CMK (cell line): ENCODE results near the gene CBLB.
A peak's percentile ranks its signal among the peaks of the same experiment; 100 is the strongest.
"Not testable (repeated sequence)": the region's sequence is repeated elsewhere in the genome, so short reads cannot be mapped to it uniquely, and the experiment has no call there.

Experiments
- DNase-seq: peaks from one replicate; pipeline ENCODE4 v3.0.0-alpha.2; 2010; ENCODE audit warnings: low read depth

CBLB gene

GRCh38 chr3:105816833-105817232 is 52.0 kb downstream of the CBLB start:
- no peak for DNase-seq

DNA sequence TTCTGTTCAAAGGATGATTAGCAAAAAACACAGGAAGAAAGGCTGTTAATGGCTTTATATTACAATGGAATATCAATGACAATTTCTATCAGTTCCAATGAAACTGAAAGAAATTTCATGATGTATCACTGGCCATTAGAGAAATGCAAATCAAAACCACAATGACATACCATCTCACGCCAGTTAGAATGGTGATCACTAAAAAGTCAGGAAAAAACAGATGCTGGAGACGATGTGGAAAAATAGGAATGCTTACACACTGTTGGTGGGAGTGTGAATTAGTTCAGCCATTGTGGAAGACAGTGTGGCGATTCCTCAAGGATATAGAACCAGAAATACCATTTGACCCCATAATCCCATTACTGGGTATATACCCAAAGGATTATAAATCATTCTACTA is 53.5 kb downstream of the CBLB start:
- not testable (repeated sequence) for DNase-seq

DNA sequence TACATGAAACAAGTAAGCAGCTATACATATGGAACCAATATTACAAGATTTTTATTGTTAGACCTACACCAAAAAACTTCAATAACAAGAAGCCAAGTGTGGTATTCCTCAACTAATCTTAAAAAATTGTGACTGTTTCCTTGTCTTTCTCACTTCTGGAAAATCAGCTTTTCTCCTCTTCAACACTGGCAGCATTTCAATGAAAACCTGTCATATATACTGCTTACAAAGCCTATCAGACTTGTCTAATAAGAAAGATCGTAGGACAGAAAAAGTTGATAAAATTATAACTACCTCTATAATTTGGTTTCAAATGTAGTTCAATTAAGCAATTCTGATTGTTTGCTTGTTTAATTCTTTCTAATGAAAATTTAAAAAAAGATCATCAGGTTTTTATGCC is 55.1 kb downstream of the CBLB start:
- no peak for DNase-seq

GRCh38 chr3:105812194-105812586 is 56.6 kb downstream of the CBLB start:
- no peak for DNase-seq

GRCh38 chr3:105811518-105812193 is 57.2 kb downstream of the CBLB start:
- no peak for DNase-seq

DNA sequence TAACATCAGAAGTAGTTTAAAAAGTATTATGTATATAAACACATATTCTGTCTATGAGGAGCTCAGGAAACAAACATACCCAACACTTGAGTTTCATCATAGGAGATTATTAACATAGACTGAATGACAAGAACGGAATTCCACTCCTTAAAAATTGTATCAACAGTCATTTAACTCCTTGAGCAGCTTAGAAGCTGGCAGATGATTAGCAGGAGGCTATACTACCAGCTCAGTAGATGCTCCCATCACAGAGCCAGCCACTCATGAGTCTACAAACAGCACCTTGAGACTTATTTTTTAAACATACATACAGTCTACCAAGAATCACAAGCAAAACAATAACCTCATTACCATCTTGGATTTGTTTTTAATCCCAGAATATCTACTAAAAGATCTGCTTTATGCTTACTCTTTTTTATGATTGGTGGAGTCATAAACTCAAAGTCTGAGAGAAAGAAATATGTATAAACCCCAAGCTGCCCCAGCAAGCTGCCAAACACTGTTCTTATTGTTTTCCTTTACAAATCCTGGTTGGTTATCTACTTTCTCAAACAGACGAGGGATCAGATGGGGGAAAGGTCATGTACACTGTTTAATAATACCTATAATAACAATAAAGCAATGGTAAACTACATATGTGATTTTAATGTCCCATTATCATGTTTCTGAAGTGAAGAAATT is 59.5 kb downstream of the CBLB start:
- no peak for DNase-seq

- no peak for DNase-seq
Observed at GRCh38 chr3:105807701-105808100, 61.1 kb downstream of the CBLB start.

DNA sequence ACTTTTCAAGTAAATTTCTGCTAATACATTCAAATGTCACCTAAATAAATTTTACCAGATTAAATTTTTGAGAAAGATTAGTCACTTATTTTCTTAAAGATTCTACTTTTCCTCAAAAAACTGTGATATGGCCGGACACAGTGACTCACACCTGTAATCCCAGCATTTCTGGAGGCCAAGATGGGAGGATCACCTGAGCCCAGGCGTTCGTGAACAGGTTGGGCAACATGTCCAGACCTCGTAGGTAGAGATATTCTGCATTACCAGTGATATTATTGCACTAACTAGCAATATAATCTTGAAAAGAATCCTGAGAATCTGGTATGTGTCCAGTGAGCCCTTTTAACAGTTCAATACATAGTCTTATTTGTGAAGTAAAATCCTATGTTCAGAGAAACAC is 61.7 kb downstream of the CBLB start:
- DNase-seq, result no peak

GRCh38 chr3:105806359-105806758 is 62.5 kb downstream of the CBLB start:
- peak; percentile 22 for DNase-seq

DNA sequence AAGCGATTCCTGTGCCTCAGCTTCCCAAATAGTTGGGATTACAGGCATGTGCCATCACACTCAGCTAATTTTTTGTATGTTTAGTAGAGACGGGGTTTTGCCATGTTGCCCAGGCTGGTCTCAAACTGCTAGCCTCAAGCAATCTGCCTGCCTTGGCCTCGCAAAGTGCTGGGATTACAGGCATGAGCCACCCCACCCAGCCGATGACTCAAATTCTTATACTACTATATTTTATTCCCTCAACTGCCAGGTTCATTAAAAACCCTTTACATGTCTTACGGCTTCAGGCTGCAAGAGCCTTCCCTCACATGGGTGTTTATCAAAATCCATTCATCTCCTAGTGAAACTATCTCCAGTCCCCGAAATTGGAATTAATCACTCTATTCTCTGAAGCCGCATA is 63.4 kb downstream of the CBLB start:
- no peak for DNase-seq

- no peak for DNase-seq
Observed at GRCh38 chr3:105802118-105802706, 66.6 kb downstream of the CBLB start.

GRCh38 chr3:105801397-105801796 is 67.4 kb downstream of the CBLB start:
- no peak for DNase-seq

- DNase-seq, result no peak
Observed at GRCh38 chr3:105800320-105800719, 68.5 kb downstream of the CBLB start.

DNA sequence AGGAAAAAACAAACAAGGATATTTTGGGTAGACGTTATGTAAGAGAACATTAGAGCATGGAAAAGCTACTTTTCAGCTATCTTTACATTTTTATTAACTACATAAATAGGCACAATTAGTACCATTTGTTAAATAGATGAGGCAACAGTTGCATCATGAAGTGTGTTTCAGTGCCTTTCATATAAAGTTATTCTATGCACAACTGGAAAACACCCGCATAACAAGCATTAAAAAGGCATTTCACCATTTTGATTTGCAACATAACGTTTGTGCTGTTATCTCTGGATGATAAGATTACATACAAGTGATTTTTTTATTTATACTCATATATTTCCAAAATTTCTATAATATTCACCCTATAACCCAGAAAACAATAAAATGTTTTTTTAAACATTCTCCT is 69.5 kb downstream of the CBLB start:
- DNase-seq, result no peak

DNA sequence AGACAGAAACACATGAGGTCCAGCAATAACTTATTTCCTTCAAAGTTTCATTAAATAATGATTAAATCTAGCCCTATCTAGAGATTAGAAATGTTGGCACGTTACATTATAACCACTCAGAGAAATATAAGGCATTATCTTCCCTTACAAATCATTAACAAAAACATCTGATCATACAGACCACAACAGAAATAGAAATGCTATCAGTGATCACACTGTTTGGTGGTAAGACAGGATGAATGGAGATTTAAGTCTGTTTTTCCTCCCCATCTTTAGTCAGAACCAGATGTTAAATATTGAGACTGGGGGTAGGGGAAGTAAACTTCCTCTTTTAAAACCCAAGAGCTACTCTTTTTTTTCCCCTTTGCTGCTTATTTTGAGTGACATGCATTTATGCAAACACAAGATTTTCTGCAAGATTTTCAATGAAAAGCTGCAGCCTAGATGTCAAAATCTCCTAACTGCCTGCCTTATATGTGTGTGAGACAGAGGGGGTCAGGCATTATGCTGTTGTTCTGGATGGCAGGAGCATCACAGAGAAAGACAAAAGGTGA is 70.4 kb downstream of the CBLB start:
- peak; percentile 59 for DNase-seq

- no peak for DNase-seq
Observed at GRCh38 chr3:105793040-105793439, 75.8 kb downstream of the CBLB start.

DNA sequence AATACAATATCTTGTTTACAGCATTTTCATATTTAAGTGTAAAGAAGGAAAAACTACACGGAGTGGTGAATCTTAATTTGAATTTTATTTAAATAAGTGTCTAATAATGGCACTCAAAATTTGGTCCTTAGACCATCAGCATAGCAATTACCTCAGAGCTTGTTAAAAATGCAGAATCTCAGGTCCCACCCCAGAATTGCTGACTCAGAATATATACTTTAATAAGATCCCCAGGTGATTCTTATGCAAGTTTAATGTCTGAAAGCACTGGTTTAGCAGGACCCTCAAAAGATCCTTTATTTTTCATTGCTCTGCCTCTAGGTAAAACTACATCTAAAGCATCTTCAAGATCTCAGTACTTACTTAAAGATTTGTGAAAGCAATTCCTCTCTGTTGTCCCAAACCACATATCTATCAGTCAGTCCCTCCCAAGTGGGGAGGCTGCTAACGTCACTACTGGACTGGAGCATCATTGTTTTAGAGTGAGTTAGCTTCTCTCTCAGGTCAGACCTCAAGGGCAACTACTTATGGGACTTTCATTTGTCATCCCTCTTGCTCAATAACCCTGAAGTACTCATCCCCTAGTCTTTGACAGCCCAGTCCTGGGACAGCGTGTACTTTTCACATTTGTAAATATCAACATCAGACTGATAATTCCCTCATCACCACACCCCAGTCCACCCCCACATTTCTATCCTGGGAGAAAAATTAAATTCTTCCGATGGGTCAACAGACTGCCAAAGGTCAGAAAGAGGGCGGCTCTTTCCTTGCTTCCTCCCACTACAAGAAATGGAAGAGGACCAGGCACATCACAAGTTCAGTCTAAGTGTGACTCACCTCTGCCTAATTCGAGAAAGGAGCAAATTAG is 76.7 kb downstream of the CBLB start:
- DNase-seq, result no peak

DNA sequence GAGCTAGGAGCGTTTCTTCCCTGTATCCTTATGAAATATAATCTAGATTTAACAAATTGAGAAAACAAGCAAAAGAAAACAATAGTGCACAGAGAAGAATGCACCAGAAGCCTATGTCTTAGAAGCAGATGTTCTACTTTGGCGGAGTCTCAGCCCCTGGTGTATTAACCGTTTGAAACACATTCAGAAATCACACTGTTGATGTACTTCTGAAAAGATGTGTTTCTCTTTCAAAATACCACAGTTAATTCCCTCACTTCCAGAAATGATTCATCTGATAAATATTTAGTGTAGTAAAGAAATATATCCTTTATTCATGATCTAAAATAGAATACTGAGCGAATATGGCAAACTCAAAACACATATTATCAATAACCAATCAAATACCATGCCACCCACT is 77.7 kb downstream of the CBLB start:
- DNase-seq, result no peak

- no peak for DNase-seq
Observed at GRCh38 chr3:105790534-105790933, 78.3 kb downstream of the CBLB start.

GRCh38 chr3:105788593-105788992 is 80.2 kb downstream of the CBLB start:
- no peak for DNase-seq

DNA sequence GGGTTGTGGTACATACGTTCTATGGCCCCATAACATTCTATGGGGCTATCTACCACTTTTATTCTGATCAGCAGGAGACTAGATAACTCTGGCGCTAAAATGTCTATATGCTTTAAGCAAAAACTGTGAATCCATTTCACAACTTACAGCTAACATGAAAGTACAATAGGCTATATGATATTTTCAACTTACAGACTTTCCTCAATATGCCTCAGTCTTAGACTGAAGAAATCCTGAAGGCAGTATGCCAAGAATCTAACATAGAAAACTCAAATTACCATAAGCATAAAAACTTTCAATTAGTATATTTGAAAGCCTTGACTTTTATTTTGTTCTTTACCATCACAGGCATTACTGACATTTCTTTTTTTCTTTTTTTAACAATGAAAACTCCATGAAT is 81.4 kb downstream of the CBLB start:
- DNase-seq, result no peak

GRCh38 chr3:105786990-105787389 is 81.8 kb downstream of the CBLB start:
- no peak for DNase-seq
